H9 (cell line): Measurements from ENCODE around the gene RELCH. TPM values are rescaled to one million over a fixed set of nuclear protein-coding genes. Genes with fewer than 3 reads are reported as not detected.

Experiments
- DNase-seq: peaks from one replicate; pipeline ENCODE4 v3.0.0-alpha.2; 2017
- H2AFZ ChIP-seq: one replicate; pipeline ENCODE4 v1.6.1; 2013; ENCODE audit warnings: mild to moderate bottlenecking, low read length, control low read depth, moderate library complexity
- H2AK5ac ChIP-seq: 2 replicates; pipeline ENCODE4 v1.6.1; 2013; ENCODE audit warnings: low read length, control low read depth, mixed read lengths; ENCODE audit not compliant: insufficient read length
- H2BK120ac ChIP-seq: one replicate; pipeline ENCODE4 v1.6.1; 2013; ENCODE audit warnings: low read depth, mild to moderate bottlenecking, low read length, control low read depth, inconsistent platforms; ENCODE audit not compliant: poor library complexity, severe bottlenecking
- H2BK12ac ChIP-seq: 2 replicates; pipeline ENCODE4 v1.6.1; 2013; ENCODE audit warnings: low read length, control low read depth, mixed read lengths, low read depth; ENCODE audit not compliant: insufficient read length
- H2BK15ac ChIP-seq: 2 replicates; pipeline ENCODE4 v1.6.1; 2013; ENCODE audit warnings: low read depth, low read length, control low read depth
- H2BK20ac ChIP-seq: one replicate; pipeline ENCODE4 v1.6.1; 2013; ENCODE audit warnings: low read depth, mild to moderate bottlenecking, low read length, control low read depth, inconsistent platforms; ENCODE audit not compliant: poor library complexity, severe bottlenecking
- H2BK5ac ChIP-seq: 2 replicates; pipeline ENCODE4 v1.6.1; 2013; ENCODE audit warnings: low read length, control low read depth, mixed read lengths; ENCODE audit not compliant: insufficient read length
- H3K14ac ChIP-seq: 2 replicates; pipeline ENCODE4 v1.6.1; 2013; ENCODE audit warnings: low read length, control low read depth; ENCODE audit not compliant: insufficient read depth
- H3K18ac ChIP-seq: 2 replicates; pipeline ENCODE4 v1.6.1; 2013; ENCODE audit warnings: low read depth, mild to moderate bottlenecking, mixed read lengths, low read length, control low read depth; ENCODE audit not compliant: insufficient read length
- H3K23ac ChIP-seq: 2 replicates; pipeline ENCODE4 v1.6.1; 2013; ENCODE audit warnings: low read length, control low read depth, mixed read lengths, low read depth; ENCODE audit not compliant: insufficient read length
- H3K23me2 ChIP-seq: 2 replicates; pipeline ENCODE4 v1.6.1; 2013; ENCODE audit warnings: low read depth, mild to moderate bottlenecking, mixed read lengths, low read length, control low read depth; ENCODE audit not compliant: insufficient read length, poor library complexity, severe bottlenecking
- H3K27ac ChIP-seq: 2 replicates; pipeline ENCODE4 v1.5.1; 2013; ENCODE audit warnings: low read length, control low read depth, mixed read lengths, low read depth; ENCODE audit not compliant: insufficient read length
- H3K27me3 ChIP-seq: 2 replicates; pipeline ENCODE4 v1.6.1; 2013; ENCODE audit warnings: low read length, control low read depth, inconsistent platforms; ENCODE audit not compliant: insufficient read depth
- H3K4ac ChIP-seq: 2 replicates; pipeline ENCODE4 v1.6.1; 2013; ENCODE audit warnings: low read depth, mild to moderate bottlenecking, control low read depth, inconsistent platforms, low read length, moderate library complexity
- H3K4me1 ChIP-seq: 2 replicates; pipeline ENCODE4 v1.6.1; 2013; ENCODE audit warnings: low read length, control low read depth, inconsistent platforms; ENCODE audit not compliant: insufficient read depth
- H3K4me2 ChIP-seq: 2 replicates; pipeline ENCODE4 v1.6.1; 2013; ENCODE audit warnings: low read length, control low read depth, mixed read lengths; ENCODE audit not compliant: insufficient read length, insufficient read depth
- H3K56ac ChIP-seq: 2 replicates; pipeline ENCODE4 v1.6.1; 2013; ENCODE audit warnings: low read depth, mild to moderate bottlenecking, mixed read lengths, low read length, control low read depth; ENCODE audit not compliant: insufficient read length
- H3K79me1 ChIP-seq: 2 replicates; pipeline ENCODE4 v1.6.1; 2013; ENCODE audit warnings: low read depth, mild to moderate bottlenecking, moderate library complexity, low read length, control low read depth, inconsistent platforms; ENCODE audit not compliant: insufficient read depth, poor library complexity, severe bottlenecking
- H3K79me2 ChIP-seq: 2 replicates; pipeline ENCODE4 v1.6.1; 2013; ENCODE audit warnings: low read length, control low read depth, inconsistent platforms; ENCODE audit not compliant: insufficient read depth
- H3K9ac ChIP-seq: 2 replicates; pipeline ENCODE4 v1.6.1; 2013; ENCODE audit warnings: low read length, control low read depth, mixed read lengths; ENCODE audit not compliant: insufficient read length; ENCODE audit errors: extremely low read depth
- H3K9me3 ChIP-seq: one replicate; pipeline ENCODE4 v1.6.1; 2013; ENCODE audit warnings: low read depth, low read length, inconsistent platforms; ENCODE audit not compliant: control insufficient read depth
- H3T11ph ChIP-seq: one replicate; pipeline ENCODE4 v1.6.1; 2013; ENCODE audit warnings: mild to moderate bottlenecking, low read length, control low read depth, inconsistent platforms
- H4K20me1 ChIP-seq: one replicate; pipeline ENCODE4 v1.6.1; 2013; ENCODE audit not compliant: control insufficient read depth, insufficient read length, insufficient read depth
- H4K5ac ChIP-seq: 2 replicates; pipeline ENCODE4 v1.6.1; 2013; ENCODE audit warnings: low read depth, mild to moderate bottlenecking, mixed read lengths, low read length, control low read depth; ENCODE audit not compliant: insufficient read length
- H4K8ac ChIP-seq: replicated peaks from 2 replicates; pipeline ENCODE4 v1.6.1; 2013; ENCODE audit warnings: low read length, control low read depth, mixed read lengths, low read depth; ENCODE audit not compliant: insufficient read length
- H4K91ac ChIP-seq: 2 replicates; pipeline ENCODE4 v1.6.1; 2013; ENCODE audit warnings: low read depth, mild to moderate bottlenecking, moderate library complexity, mixed read lengths, low read length, control low read depth; ENCODE audit not compliant: insufficient read length
- H3K27ac Mint-ChIP-seq, 3 experiments: 2 replicates in 2 of 3; 3 replicates in 1 of 3; pipeline ENCODE4 v1.8.0; 2020 to 2021; ENCODE audit warnings: mixed read lengths in 3 of 3, mild to moderate bottlenecking in 1 of 3, moderate library complexity in 1 of 3
- H3K27me3 Mint-ChIP-seq: 2 replicates; pipeline ENCODE4 v1.8.0; 2021; ENCODE audit warnings: low read depth, mild to moderate bottlenecking, moderate library complexity, mixed read lengths
- H3K36me3 Mint-ChIP-seq, 3 experiments: 2 replicates in 2 of 3; 3 replicates in 1 of 3; pipeline ENCODE4 v1.8.0; 2020 to 2021; ENCODE audit warnings: low read depth in 3 of 3, mixed read lengths in 3 of 3; ENCODE audit not compliant: insufficient read depth in 1 of 3
- H3K4me1 Mint-ChIP-seq, 2 experiments: 2 replicates each; pipeline ENCODE4 v1.8.0; 2020; ENCODE audit warnings: mixed read lengths in 2 of 2
- H3K4me3 Mint-ChIP-seq, 2 experiments: 2 replicates in 1 of 2; 3 replicates in 1 of 2; pipeline ENCODE4 v1.8.0; 2020 to 2021; ENCODE audit warnings: mild to moderate bottlenecking in 2 of 2, mixed read lengths in 2 of 2, moderate library complexity in 1 of 2
- H3K9me3 Mint-ChIP-seq, 2 experiments: 2 replicates in 1 of 2; 3 replicates in 1 of 2; pipeline ENCODE4 v1.8.0; 2020; ENCODE audit warnings: mild to moderate bottlenecking in 2 of 2, mixed read lengths in 2 of 2, moderate library complexity in 1 of 2
- WGBS: extraction: QIAGEN DNeasy Blood & Tissue Kit; methylation state at CpG from one replicate; pipeline ENCODE4 v1.1.7; 2013; ENCODE audit warnings: missing lambda C conversion rate, low lambda C conversion rate, mixed read lengths; ENCODE audit not compliant: insufficient read length; ENCODE audit errors: extremely low coverage; 5-methylcytosine and 5-hydroxymethylcytosine counted together
- total RNA-seq: library from RNA; stranded (reverse); gene quantifications from 2 replicates; pipeline ENCODE4 v1.2.1, GENCODE V29; 2021
- TF ChIP-seq, protein P1 (sequence below): fragments of 200-600 bp; sonication (generic); conservative IDR thresholded peaks from 3 replicates; pipeline ENCODE4 v1.8.0; 2021; ENCODE audit warnings: antibody characterized with exemption, mild to moderate bottlenecking

The RELCH gene
- total RNA-seq, 1 experiment from 2014 or later, result 32.3 TPM

DNA sequence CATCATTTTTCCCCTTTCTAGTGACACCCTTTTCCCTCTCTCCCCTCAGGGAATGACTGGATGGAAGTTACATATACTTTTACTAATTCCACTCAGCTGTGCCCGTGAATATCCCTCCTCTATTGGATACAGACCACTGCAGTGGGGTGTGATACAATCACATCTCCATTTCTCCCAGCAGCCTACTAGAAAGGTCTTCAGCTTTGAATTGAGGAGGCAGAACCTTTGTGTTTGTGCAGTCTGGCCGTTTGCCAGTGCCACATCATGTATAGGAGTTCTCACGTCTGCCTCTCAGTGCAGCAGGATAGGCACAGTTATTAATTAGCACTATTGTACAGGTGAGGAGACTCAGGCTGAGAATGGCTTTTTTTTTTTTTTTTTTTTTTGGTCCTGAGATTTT, 154.4 kb downstream of the RELCH start:
- H3K27ac ChIP-seq, result no peak overlapping the region
- TF ChIP-seq, protein P1, sequence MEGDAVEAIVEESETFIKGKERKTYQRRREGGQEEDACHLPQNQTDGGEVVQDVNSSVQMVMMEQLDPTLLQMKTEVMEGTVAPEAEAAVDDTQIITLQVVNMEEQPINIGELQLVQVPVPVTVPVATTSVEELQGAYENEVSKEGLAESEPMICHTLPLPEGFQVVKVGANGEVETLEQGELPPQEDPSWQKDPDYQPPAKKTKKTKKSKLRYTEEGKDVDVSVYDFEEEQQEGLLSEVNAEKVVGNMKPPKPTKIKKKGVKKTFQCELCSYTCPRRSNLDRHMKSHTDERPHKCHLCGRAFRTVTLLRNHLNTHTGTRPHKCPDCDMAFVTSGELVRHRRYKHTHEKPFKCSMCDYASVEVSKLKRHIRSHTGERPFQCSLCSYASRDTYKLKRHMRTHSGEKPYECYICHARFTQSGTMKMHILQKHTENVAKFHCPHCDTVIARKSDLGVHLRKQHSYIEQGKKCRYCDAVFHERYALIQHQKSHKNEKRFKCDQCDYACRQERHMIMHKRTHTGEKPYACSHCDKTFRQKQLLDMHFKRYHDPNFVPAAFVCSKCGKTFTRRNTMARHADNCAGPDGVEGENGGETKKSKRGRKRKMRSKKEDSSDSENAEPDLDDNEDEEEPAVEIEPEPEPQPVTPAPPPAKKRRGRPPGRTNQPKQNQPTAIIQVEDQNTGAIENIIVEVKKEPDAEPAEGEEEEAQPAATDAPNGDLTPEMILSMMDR, result no peak
- H3K4me2 ChIP-seq, result no peak overlapping the region
- no peak overlapping the region for H2AFZ ChIP-seq
- H3K79me2 ChIP-seq, result no peaks in the 10 kb centered on the region
- Mint-ChIP-seq H3K36me3 (no peaks in the 10 kb centered on the region), H3K27me3 (peaks cover 13% of the 10 kb centered on the region), H3K27ac (no peak overlapping the region), H3K4me3 (no peak overlapping the region), H3K9me3 (no peaks in the 10 kb centered on the region), H3K4me1 (peaks cover 49 to 55% of the 10 kb centered on the region in 2 experiments)
- no peak overlapping the region for H3K9ac ChIP-seq
- no peak for DNase-seq
- no peak overlapping the region for H2BK15ac ChIP-seq
- H3K4ac ChIP-seq, result no peak overlapping the region
- H2BK20ac ChIP-seq, result no peak overlapping the region
- H3K56ac ChIP-seq, result no peak overlapping the region
- no peak overlapping the region for H2BK12ac ChIP-seq
- no peak overlapping the region for H2AK5ac ChIP-seq
- H3K4me1 ChIP-seq, result peaks cover 8% of the 10 kb centered on the region
- H3K18ac ChIP-seq, result no peak overlapping the region
- H2BK5ac ChIP-seq, result no peak overlapping the region
- H4K91ac ChIP-seq, result no peak overlapping the region
- no peaks in the 10 kb centered on the region for H3K23me2 ChIP-seq
- no peaks in the 10 kb centered on the region for H3K9me3 ChIP-seq
- H3K23ac ChIP-seq, result no peak overlapping the region
- no peak overlapping the region for H3T11ph ChIP-seq
- no CpG with 5 or more reads among the region's 3 CpGs for WGBS
- no peak overlapping the region for H4K5ac ChIP-seq
- H3K27me3 ChIP-seq, result no peaks in the 10 kb centered on the region
- H4K20me1 ChIP-seq, result no peaks in the 10 kb centered on the region
- H3K79me1 ChIP-seq, result no peaks in the 10 kb centered on the region
- H2BK120ac ChIP-seq, result no peak overlapping the region
- H3K14ac ChIP-seq, result no peak overlapping the region
- H4K8ac ChIP-seq, result no peak overlapping the region
